C1 segment of cervical spinal cord (tissue), 14 donors: ENCODE results near the gene HEPH.
"Not testable (repeated sequence)": the region's sequence is repeated elsewhere in the genome, so short reads cannot be mapped to it uniquely, and the experiment has no call there.

Source experiments
- DNase-seq, 14 donors: peaks; one replicate each; lab custom pipeline; 2025; lab: John Stamatoyannopoulos, UW

Gene HEPH

GRCh38 chrX:66163849-66164411 lies at the start of gene HEPH:
Gene HEPH, plus strand, starts transcription at chrX:66164247. Its CDS starts 6,324 bp downstream, at chrX:66170571.
- DNase-seq = peak in 9 of 14 donors; percentile 1 to 28 (median 13)

DNA sequence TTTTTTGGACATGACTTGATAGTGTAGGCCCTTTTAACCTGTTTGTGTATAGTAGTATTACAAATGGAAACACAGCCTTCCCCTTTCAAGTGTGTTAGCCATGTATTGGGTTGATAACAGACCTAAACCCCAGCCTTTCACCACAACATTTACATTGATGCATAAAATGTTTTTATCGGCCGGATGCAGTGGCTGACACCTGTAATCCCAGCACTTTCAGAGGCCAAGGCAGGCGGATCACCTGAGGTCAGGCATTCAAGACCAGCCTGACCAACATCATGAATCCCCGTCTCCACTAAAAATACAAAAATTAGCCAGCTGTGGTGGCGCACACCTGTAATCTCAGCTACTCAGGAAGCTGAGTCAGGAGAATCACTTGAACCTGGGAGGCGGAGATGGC lies 45.3 kb upstream of the HEPH start:
- not testable (repeated sequence) for DNase-seq

- DNase-seq = not testable (repeated sequence)
These were observed 42.7 kb upstream of the HEPH start for GRCh38 chrX:66121354-66121753.

DNA sequence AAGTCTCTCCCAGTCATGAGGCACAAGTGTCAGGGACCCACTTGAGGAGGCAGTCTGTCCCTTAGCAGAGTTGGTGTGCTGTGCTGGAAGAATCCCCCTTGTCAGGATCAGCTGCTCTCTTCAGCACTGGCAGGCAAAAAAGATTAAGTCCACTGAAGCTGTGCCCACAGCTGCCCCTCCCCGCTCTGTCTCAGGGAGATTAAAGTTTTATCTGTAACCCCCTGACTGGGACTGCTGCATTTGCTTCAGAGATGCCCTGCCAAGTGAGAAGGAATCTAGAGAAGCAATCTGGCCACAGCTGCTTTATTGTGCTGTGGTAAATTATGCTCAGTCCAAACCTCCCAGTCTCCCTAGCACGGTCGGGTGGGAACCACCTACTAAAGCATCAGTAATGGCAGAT lies 37.4 kb upstream of the HEPH start:
- no peak for DNase-seq

- no peak for DNase-seq
These were observed 33.6 kb upstream of the HEPH start for GRCh38 chrX:66130469-66130868.

DNA sequence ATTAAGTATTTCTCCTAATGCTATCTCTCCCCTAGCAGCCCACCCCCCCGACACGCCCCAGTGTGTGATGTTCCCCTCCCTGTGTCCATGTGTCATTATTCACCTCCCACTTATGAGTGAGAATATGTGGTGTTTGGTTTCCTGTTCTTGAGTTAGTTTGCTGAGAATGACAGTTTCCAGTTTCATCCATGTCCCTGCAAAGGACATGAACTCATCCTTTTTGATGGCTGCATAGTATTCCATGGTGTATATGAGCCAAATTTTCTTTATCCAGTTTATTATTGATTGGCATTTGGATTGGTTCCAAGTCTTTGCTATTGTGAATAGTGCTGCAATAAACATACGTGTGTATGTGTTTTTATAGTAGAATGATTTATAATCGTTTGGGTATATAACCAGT lies 28.8 kb upstream of the HEPH start:
- not testable (repeated sequence) for DNase-seq

- no peak for DNase-seq
These were observed 21.7 kb upstream of the HEPH start for GRCh38 chrX:66142351-66142750.

GRCh38 chrX:66144258-66144657 lies 19.8 kb upstream of the HEPH start:
- DNase-seq = no peak

DNA sequence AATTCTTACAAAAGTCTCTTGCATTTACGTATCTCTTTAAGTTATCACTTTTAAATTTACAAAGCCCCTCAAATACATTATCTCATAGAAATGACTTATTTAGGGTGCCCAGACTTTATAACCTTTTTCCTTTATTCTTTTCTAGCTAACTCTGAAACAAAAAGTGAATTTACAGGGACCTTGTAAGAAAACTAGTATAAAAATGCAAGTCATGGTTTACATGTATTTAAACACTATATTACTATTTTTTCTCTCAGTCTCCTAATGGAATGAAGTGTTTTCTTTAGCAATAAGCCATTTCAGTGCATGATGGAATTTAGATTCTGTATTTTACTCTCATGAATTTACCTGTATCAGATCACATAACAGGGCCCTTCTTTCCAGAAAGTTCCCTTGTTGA lies 14.5 kb upstream of the HEPH start:
- DNase-seq = no peak

DNA sequence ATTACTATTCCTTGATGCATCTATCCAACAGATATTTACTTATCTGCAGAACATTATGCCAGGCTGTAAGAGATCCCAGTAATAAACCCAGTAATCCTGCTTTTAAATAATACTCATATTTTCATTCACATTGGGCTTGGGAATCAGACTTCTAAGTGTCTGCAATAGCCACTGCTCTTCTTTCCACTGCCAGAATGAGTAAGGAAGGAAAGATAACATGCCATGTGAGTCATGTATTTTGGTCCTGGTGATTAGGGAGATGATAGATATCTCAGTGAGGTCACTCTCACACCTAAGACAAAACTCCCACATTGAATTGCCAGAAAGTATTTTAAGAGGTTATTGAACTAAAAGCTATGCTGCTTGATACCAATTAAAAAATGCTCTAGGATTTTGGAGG lies 13.9 kb upstream of the HEPH start:
- DNase-seq = no peak

- DNase-seq = no peak
These were observed 1.7 kb upstream of the HEPH start for GRCh38 chrX:66162331-66162822.

GRCh38 chrX:66163447-66163846 lies 600 bp upstream of the HEPH start:
- DNase-seq = no peak

GRCh38 chrX:66164470-66164869 lies 423 bp downstream of the HEPH start:
- no peak for DNase-seq

GRCh38 chrX:66164931-66165330 lies 884 bp downstream of the HEPH start:
- no peak for DNase-seq

- no peak for DNase-seq
These were observed 2.6 kb downstream of the HEPH start for GRCh38 chrX:66166671-66167070.

GRCh38 chrX:66167431-66167830 lies 3.4 kb downstream of the HEPH start:
- DNase-seq = no peak

DNA sequence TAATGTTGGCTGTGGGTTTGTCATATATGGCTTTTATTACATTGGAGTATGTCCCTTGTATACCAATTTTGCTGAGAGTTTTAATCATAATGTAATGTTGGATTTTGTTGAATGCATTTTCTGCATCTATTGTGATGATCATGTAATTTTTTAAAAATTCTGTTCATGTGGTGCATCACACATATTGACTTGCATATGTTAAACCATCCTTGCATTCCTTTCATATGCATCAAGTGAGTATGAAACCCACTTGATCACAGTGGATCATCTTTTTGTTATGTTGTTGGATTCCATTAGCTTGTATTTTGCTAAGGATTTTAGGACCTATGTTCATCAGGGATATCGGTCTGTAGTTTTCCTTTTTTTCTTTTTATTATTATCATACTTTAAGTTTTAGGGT lies 12.1 kb downstream of the HEPH start:
- DNase-seq = no peak

DNA sequence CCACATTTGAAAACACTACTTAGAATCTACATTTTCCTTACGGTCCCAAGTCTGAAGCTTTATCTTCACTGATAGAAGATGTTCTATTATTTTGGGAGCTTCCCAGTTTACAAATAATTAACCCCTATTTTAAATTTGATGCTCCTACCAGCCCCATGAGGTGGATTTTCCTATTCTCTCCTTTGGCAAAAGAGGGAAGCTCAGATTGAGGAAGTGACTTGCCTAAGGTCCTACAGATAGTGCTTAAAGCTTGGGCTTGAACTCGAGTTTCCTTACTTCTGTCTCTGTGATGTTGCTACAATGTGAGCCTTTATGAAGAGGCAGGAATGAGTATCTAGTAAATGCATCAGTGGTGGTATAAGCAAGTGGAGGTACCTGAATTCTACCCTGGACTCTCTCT lies 27.5 kb downstream of the HEPH start:
- no peak for DNase-seq

DNA sequence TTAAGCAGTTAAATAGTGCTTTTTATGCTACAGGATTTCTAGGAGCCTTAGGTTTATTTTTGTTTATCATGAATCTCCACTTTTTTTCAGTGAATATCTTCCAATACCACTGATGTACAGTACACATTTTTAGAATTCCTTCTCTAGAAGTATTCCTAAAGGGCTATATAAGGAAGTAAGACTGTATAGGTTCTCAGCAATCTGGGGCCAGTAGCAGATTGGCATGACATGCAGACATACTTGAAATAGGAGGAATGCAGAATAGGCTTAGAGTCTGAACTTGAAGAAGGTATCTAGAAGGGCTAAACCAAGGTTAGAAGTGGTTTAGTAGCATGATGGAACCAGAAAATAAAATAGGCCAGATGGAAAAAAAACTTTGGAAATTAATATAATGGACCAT lies 29.8 kb downstream of the HEPH start:
- DNase-seq = no peak

- no peak for DNase-seq
These were observed 36.1 kb downstream of the HEPH start for GRCh38 chrX:66200050-66200664.

DNA sequence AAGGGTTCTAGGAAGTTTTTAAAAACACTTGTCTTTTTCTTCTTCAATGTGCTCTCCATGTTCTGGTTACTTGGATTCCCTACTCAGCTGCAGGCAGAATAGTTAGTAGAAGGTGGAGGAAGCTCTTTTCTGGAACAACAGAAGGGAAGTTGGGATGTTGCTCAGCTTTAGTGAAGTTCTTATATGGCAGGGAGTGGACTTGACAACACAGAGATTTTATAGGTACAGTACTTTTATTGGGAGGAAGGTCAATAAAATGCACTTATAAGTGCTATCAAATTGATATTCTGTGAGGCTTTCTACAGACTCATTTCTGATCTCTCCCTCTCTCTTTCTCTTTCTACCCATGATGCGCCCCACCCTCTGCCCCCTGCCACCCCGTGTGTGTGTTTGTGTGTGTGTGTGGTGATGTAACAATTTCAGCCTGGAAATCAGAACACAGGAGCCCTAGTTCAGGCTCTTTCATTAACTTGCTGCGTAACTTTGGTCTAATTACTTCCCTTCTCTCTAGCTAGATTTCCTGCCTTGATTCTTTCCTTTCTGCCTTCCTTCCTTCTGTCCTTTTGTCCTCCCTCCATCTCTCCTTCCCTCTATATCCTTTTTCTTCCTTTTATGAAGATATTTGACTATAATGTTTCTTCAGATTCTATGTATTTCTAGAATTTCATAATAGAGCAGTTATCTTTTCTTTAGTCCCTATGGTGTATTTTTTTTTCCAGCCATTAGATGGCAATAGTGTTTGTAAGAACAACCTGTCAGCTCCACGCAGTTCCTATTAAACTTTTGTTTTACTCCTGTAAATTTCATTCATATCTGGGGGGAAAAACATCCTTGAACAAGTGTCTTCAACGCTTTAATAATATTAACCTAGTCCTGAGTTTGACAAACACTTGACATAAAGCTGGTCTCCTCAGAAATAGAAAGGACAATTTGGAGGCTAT lies 37.1 kb downstream of the HEPH start:
- no peak for DNase-seq

GRCh38 chrX:66203114-66203513 lies 39.1 kb downstream of the HEPH start:
- no peak for DNase-seq

- DNase-seq = no peak
These were observed 57.8 kb downstream of the HEPH start for GRCh38 chrX:66221856-66222255.
